Liver (tissue), 9 donors: Measurements from ENCODE around the gene ACP4. TPM values are rescaled to one million over a fixed set of nuclear protein-coding genes. Genes with fewer than 3 reads are reported as not detected.

Experiments
- DNase-seq: peaks from one replicate; pipeline ENCODE4 v3.0.0-alpha.2; 2017; ENCODE audit warnings: low spot score
- H3K27ac ChIP-seq, 2 donors: one replicate each; pipeline ENCODE4 v1.7.0; 2013; ENCODE audit warnings: inconsistent platforms in 2 of 2, low read length in 2 of 2, control low read depth in 1 of 2, low read depth in 1 of 2, mild to moderate bottlenecking in 1 of 2
- H3K27me3 ChIP-seq, 4 donors: one replicate each; pipeline versions ENCODE4 v1.6.1 to v1.7.0; 2013; ENCODE audit warnings: low read length in 3 of 4, inconsistent platforms in 1 of 4, mild to moderate bottlenecking in 1 of 4, moderate library complexity in 1 of 4; ENCODE audit not compliant: control insufficient read depth in 4 of 4, insufficient read depth in 4 of 4
- H3K36me3 ChIP-seq, 4 donors: one replicate each; pipeline versions ENCODE4 v1.6.1 to v1.7.0; 2013; ENCODE audit warnings: low read length in 3 of 4, mild to moderate bottlenecking in 3 of 4, low read depth in 1 of 4, moderate library complexity in 1 of 4; ENCODE audit not compliant: control insufficient read depth in 4 of 4, insufficient read depth in 3 of 4
- H3K4me1 ChIP-seq, 4 donors: one replicate each; pipeline versions ENCODE4 v1.6.1 to v1.7.0; 2013; ENCODE audit warnings: low read length in 3 of 4, mild to moderate bottlenecking in 3 of 4, moderate library complexity in 1 of 4; ENCODE audit not compliant: control insufficient read depth in 4 of 4, insufficient read depth in 4 of 4
- H3K4me3 ChIP-seq, 3 donors: one replicate each; pipeline versions ENCODE4 v1.6.1 to v1.7.0; 2013; ENCODE audit warnings: low read length in 3 of 3, control low read depth in 1 of 3, low read depth in 1 of 3, mild to moderate bottlenecking in 1 of 3
- H3K9ac ChIP-seq, 2 donors: one replicate each; pipeline ENCODE4 v1.7.0; 2013; ENCODE audit warnings: low read length in 2 of 2, mild to moderate bottlenecking in 2 of 2, moderate library complexity in 2 of 2, control low read depth in 1 of 2, low read depth in 1 of 2
- H3K9me3 ChIP-seq, 4 donors: one replicate each; pipeline versions ENCODE4 v1.6.1 to v1.7.0; 2013; ENCODE audit warnings: low read length in 3 of 4; ENCODE audit not compliant: control insufficient read depth in 4 of 4
- EGR1 ChIP-seq, 2 donors: IDR thresholded peaks; 2 replicates each; pipeline ENCODE4 v1.6.1; 2016 to 2018; ENCODE audit warnings: antibody characterized with exemption in 2 of 2, low read depth in 2 of 2
- FOXA1 ChIP-seq: IDR thresholded peaks from 2 replicates; pipeline ENCODE4 v1.6.1; 2016; ENCODE audit warnings: antibody characterized with exemption
- FOXA2 ChIP-seq: IDR thresholded peaks from 2 replicates; pipeline ENCODE4 v1.6.1; 2016; ENCODE audit warnings: antibody characterized with exemption
- HNF4A ChIP-seq, 2 donors: conservative IDR thresholded peaks; 2 replicates each; pipeline ENCODE4 v1.6.1; 2016; ENCODE audit warnings: antibody characterized with exemption in 2 of 2, mild to moderate bottlenecking in 2 of 2
- HNF4G ChIP-seq: IDR thresholded peaks from 2 replicates; pipeline ENCODE4 v1.6.1; 2016; ENCODE audit warnings: antibody characterized with exemption
- JUND ChIP-seq, 2 donors: IDR thresholded peaks; 2 replicates each; pipeline ENCODE4 v1.6.1; 2016; ENCODE audit warnings: antibody characterized with exemption in 2 of 2
- MAX ChIP-seq: IDR thresholded peaks from 2 replicates; pipeline ENCODE4 v1.6.1; 2016; ENCODE audit warnings: antibody characterized with exemption
- NR2F2 ChIP-seq: IDR thresholded peaks from 2 replicates; pipeline ENCODE4 v1.6.1; 2016; ENCODE audit warnings: antibody characterized with exemption
- RAD21 ChIP-seq, 2 donors: IDR thresholded peaks; 2 replicates each; pipeline ENCODE4 v1.6.1; 2016; ENCODE audit warnings: antibody characterized with exemption in 2 of 2, mild to moderate bottlenecking in 2 of 2
- RXRA ChIP-seq, 2 donors: IDR thresholded peaks; 2 replicates each; pipeline ENCODE4 v1.6.1; 2017 to 2018; ENCODE audit warnings: antibody characterized with exemption in 2 of 2, mild to moderate bottlenecking in 1 of 2
- SP1 ChIP-seq: IDR thresholded peaks from 2 replicates; pipeline ENCODE4 v1.6.1; 2018; ENCODE audit warnings: antibody characterized with exemption, mild to moderate bottlenecking
- TAF1 ChIP-seq: conservative IDR thresholded peaks from 2 replicates; pipeline ENCODE4 v1.6.1; 2016; ENCODE audit warnings: antibody characterized with exemption, mild to moderate bottlenecking
- YY1 ChIP-seq: IDR thresholded peaks from 2 replicates; pipeline ENCODE4 v1.6.1; 2016; ENCODE audit warnings: antibody characterized with exemption, mild to moderate bottlenecking
- WGBS: extraction: QIAGEN DNeasy Blood & Tissue Kit; methylation state at CpG from one replicate; pipeline ENCODE4 v1.1.7; 2013; 5-methylcytosine and 5-hydroxymethylcytosine counted together
- polyA plus RNA-seq, 2 donors: library from polyadenylated mRNA; stranded (reverse) in 1 of 2; unstranded in 1 of 2; fragments of 200-250 nt in 1 of 2; fragments of >200 nt in 1 of 2; fragmentation: Nextera tagmentation in 1 of 2; extraction: Ambion mirVana in 1 of 2; gene quantifications; one replicate each; pipeline versions ENCODE4 v1.2.1 to v1.2.3, GENCODE V29; 2013 to 2015
- total RNA-seq, 2 donors: library from RNA; depleted of rRNA; stranded (reverse); fragments of >200 nt; gene quantifications; one replicate each; pipeline ENCODE4 v1.2.3, GENCODE V29; 2014
- TF ChIP-seq, protein P1 (sequence below): IDR thresholded peaks from 2 replicates; pipeline ENCODE4 v1.6.1; 2016; ENCODE audit warnings: antibody characterized with exemption
- TF ChIP-seq, protein P2 (sequence below): IDR thresholded peaks from 2 replicates; pipeline ENCODE4 v1.6.1; 2016; ENCODE audit warnings: antibody characterized with exemption, mild to moderate bottlenecking
- donor health status: healthy.
- donor health status: healthy.
- donor health status: healthy.
- donor health status: healthy.
- donor health status: healthy.

The ACP4 gene
- total and polyA plus RNA-seq, 4 donors, result 0.06 to 0.19 TPM; not detected in 2

DNA sequence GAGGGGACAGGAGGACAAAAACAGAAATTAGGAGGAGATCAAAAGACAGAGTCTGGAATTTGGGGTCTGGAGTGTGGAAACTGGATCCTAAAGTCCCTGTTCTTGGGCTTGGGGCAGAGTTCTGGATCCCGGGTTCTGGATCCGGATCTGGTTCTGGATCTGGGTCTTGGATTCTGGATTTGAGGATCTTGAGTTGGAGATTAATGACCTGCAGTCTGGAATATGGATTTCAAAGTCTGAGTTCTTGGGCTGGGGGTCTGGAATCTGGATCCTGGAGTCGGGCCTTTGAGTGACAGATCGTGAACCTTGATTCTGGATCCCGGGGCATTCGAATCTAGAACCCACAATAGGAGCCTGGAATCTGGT lies 43.6 kb downstream of the ACP4 start:
- no peak overlapping the region for H3K27ac ChIP-seq
- H3K36me3 ChIP-seq, result no peaks in the 10 kb centered on the region
- DNase-seq, result no peak
- no peak overlapping the region for H3K4me3 ChIP-seq
- TF ChIP-seq, protein P1, sequence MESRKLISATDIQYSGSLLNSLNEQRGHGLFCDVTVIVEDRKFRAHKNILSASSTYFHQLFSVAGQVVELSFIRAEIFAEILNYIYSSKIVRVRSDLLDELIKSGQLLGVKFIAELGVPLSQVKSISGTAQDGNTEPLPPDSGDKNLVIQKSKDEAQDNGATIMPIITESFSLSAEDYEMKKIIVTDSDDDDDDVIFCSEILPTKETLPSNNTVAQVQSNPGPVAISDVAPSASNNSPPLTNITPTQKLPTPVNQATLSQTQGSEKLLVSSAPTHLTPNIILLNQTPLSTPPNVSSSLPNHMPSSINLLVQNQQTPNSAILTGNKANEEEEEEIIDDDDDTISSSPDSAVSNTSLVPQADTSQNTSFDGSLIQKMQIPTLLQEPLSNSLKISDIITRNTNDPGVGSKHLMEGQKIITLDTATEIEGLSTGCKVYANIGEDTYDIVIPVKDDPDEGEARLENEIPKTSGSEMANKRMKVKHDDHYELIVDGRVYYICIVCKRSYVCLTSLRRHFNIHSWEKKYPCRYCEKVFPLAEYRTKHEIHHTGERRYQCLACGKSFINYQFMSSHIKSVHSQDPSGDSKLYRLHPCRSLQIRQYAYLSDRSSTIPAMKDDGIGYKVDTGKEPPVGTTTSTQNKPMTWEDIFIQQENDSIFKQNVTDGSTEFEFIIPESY, result no peak
- TF ChIP-seq HNF4A (conservative IDR thresholded peaks at IDR 0.05), result no peak
- no peak for TF ChIP-seq SP1
- TF ChIP-seq JUND (IDR thresholded peaks at IDR 0.05), result no peak
- no peak for TF ChIP-seq FOXA1
- TF ChIP-seq YY1, result no peak
- TF ChIP-seq HNF4G, result no peak
- no peak for TF ChIP-seq RXRA (IDR thresholded peaks at IDR 0.05)
- TF ChIP-seq NR2F2, result no peak
- TF ChIP-seq MAX, result no peak
- TF ChIP-seq, protein P2, sequence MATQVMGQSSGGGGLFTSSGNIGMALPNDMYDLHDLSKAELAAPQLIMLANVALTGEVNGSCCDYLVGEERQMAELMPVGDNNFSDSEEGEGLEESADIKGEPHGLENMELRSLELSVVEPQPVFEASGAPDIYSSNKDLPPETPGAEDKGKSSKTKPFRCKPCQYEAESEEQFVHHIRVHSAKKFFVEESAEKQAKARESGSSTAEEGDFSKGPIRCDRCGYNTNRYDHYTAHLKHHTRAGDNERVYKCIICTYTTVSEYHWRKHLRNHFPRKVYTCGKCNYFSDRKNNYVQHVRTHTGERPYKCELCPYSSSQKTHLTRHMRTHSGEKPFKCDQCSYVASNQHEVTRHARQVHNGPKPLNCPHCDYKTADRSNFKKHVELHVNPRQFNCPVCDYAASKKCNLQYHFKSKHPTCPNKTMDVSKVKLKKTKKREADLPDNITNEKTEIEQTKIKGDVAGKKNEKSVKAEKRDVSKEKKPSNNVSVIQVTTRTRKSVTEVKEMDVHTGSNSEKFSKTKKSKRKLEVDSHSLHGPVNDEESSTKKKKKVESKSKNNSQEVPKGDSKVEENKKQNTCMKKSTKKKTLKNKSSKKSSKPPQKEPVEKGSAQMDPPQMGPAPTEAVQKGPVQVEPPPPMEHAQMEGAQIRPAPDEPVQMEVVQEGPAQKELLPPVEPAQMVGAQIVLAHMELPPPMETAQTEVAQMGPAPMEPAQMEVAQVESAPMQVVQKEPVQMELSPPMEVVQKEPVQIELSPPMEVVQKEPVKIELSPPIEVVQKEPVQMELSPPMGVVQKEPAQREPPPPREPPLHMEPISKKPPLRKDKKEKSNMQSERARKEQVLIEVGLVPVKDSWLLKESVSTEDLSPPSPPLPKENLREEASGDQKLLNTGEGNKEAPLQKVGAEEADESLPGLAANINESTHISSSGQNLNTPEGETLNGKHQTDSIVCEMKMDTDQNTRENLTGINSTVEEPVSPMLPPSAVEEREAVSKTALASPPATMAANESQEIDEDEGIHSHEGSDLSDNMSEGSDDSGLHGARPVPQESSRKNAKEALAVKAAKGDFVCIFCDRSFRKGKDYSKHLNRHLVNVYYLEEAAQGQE, result no peak
- no peak overlapping the region for H3K9ac ChIP-seq
- peaks cover 0 to 3% (median 0%) of the 10 kb centered on the region in 4 donors for H3K27me3 ChIP-seq
- no peaks in the 10 kb centered on the region for H3K9me3 ChIP-seq
- peaks cover 0 to 11% (median 4%) of the 10 kb centered on the region in 4 donors for H3K4me1 ChIP-seq
- WGBS, result 94% methylated on average over 6 of the region's 6 CpGs

GRCh38 chr19:50835103-50835784 lies 45.0 kb downstream of the ACP4 start:
- Histone ChIP-seq H3K36me3 (no peaks in the 10 kb centered on the region), H3K4me1 (peaks cover 0 to 11% (median 4%) of the 10 kb centered on the region in 4 donors), H3K27ac (no peak overlapping the region), H3K27me3 (peaks cover 0 to 2% (median 0%) of the 10 kb centered on the region in 4 donors), H3K9me3 (no peaks in the 10 kb centered on the region), H3K4me3 (peak overlapping the region; percentile 39 to 54 (median 53)), H3K9ac (peak overlapping the region in 1 of 2 donors; percentile 20)
- 44% methylated on average over 13 of the region's 13 CpGs for WGBS
- no peak for DNase-seq
- TF ChIP-seq, protein P1, result no peak
- TF ChIP-seq HNF4G, result no peak
- TF ChIP-seq EGR1 (IDR thresholded peaks at IDR 0.05; ENCODE audit: low read depth in 2 of 2), result no peak
- TF ChIP-seq TAF1, result no peak
- no peak for TF ChIP-seq FOXA2
- TF ChIP-seq RAD21 (IDR thresholded peaks at IDR 0.05), result no peak
- TF ChIP-seq HNF4A (conservative IDR thresholded peaks at IDR 0.05), result no peak
